DLD1 (cell line): ENCODE data around the gene PCCA.
"Not testable (repeated sequence)": the region's sequence is repeated elsewhere in the genome, so short reads cannot be mapped to it uniquely, and the experiment has no call there.

Source experiments
- in situ Hi-C: cut with HindIII; loops from 2 replicates; pipeline ENCODE4 v1.10.0; 2017; ENCODE audit warnings: low sequenced_read_pairs

The PCCA gene

GRCh38 chr13:100298116-100298681 lies 209.3 kb downstream of the PCCA start:
- in situ Hi-C loops, result no loop called here

- in situ Hi-C loops, result no loop called here
These were observed 209.8 kb downstream of the PCCA start for GRCh38 chr13:100298691-100299090.

- in situ Hi-C loops, result no loop called here
These were observed 211.3 kb downstream of the PCCA start for GRCh38 chr13:100300243-100300642.

GRCh38 chr13:100300708-100301107 lies 211.8 kb downstream of the PCCA start:
- in situ Hi-C loops, result no loop called here

- in situ Hi-C loops, result no loop called here
These were observed 212.5 kb downstream of the PCCA start for GRCh38 chr13:100301418-100301817.

GRCh38 chr13:100302391-100302790 lies 213.5 kb downstream of the PCCA start:
- in situ Hi-C loops, result no loop called here

- in situ Hi-C loops, result no loop called here
These were observed 215.3 kb downstream of the PCCA start for GRCh38 chr13:100304229-100304628.

- in situ Hi-C loops, result no loop called here
These were observed 216.5 kb downstream of the PCCA start for GRCh38 chr13:100305398-100305797.

- in situ Hi-C loops, result no loop called here
These were observed 217.1 kb downstream of the PCCA start for GRCh38 chr13:100306030-100306429.

- in situ Hi-C loops, result no loop called here
These were observed 217.6 kb downstream of the PCCA start for GRCh38 chr13:100306434-100306999.

GRCh38 chr13:100314132-100314910 lies 225.4 kb downstream of the PCCA start:
- in situ Hi-C loops, result no loop called here

- in situ Hi-C loops, result no loop called here
These were observed 226.6 kb downstream of the PCCA start for GRCh38 chr13:100315522-100315921.

GRCh38 chr13:100318473-100318872 lies 229.6 kb downstream of the PCCA start:
- in situ Hi-C loops, result not testable (repeated sequence)

- in situ Hi-C loops, result no loop called here
These were observed 235.0 kb downstream of the PCCA start for GRCh38 chr13:100323937-100324336.

GRCh38 chr13:100330662-100331061 lies 241.8 kb downstream of the PCCA start:
- in situ Hi-C loops, result no loop called here

- in situ Hi-C loops, result no loop called here
These were observed 244.2 kb downstream of the PCCA start for GRCh38 chr13:100333141-100333540.

GRCh38 chr13:100334214-100334613 lies 245.3 kb downstream of the PCCA start:
- in situ Hi-C loops, result no loop called here

GRCh38 chr13:100336795-100337516 lies 248.1 kb downstream of the PCCA start:
- in situ Hi-C loops, result no loop called here

GRCh38 chr13:100338275-100338674 lies 249.4 kb downstream of the PCCA start:
- in situ Hi-C loops, result no loop called here

- in situ Hi-C loops, result no loop called here
These were observed 250.6 kb downstream of the PCCA start for GRCh38 chr13:100339411-100339940.

GRCh38 chr13:100340865-100341264 lies 252.0 kb downstream of the PCCA start:
- in situ Hi-C loops, result no loop called here
